Activated B cell treated with CpG ODN at 0.5 μM for 24 hours (primary cell): ENCODE data around the gene LRRC58. TPM values are rescaled to one million over a fixed set of nuclear protein-coding genes. Genes with fewer than 3 reads are reported as not detected.
"Not testable (repeated sequence)": the region's sequence is repeated elsewhere in the genome, so short reads cannot be mapped to it uniquely, and the experiment has no call there.

Experiments used
- ATAC-seq: fragments of 200-7000 bp; cut with Tn5 transposase; one replicate; pipeline ENCODE4 v1.10.0; 2021; ENCODE audit warnings: low read depth, mild to moderate bottlenecking, moderate library complexity
- CTCF ChIA-PET: fragments of 350-600 bp; sonication (Branson Sonifier 250); formaldehyde crosslinking; loops from one replicate; lab custom pipeline; 2021; ENCODE audit warnings: antibody characterized with exemption; lab: Charles Lee
- POLR2A ChIA-PET: fragments of 350-600 bp; sonication (Branson Sonifier 250); formaldehyde crosslinking; loops from one replicate; lab custom pipeline; 2021; ENCODE audit warnings: antibody characterized with exemption; lab: Charles Lee
- DNase-seq: peaks from one replicate; pipeline ENCODE4 v3.0.0; 2022
- H3K27ac Mint-ChIP-seq: one replicate; pipeline ENCODE4 v1.8.0; 2020; ENCODE audit warnings: mixed read lengths
- H3K27me3 Mint-ChIP-seq: one replicate; pipeline ENCODE4 v1.8.0; 2021; ENCODE audit warnings: mixed read lengths
- H3K36me3 Mint-ChIP-seq: one replicate; pipeline ENCODE4 v1.8.0; 2021; ENCODE audit warnings: low read depth, mixed read lengths
- H3K4me1 Mint-ChIP-seq: one replicate; pipeline ENCODE4 v1.8.0; 2021; ENCODE audit warnings: mixed read lengths
- H3K4me3 Mint-ChIP-seq: one replicate; pipeline ENCODE4 v1.8.0; 2020; ENCODE audit warnings: mild to moderate bottlenecking, mixed read lengths
- H3K9me3 Mint-ChIP-seq: one replicate; pipeline ENCODE4 v1.8.0; 2020; ENCODE audit warnings: mixed read lengths
- CTCF ChIP-seq: fragments of 200-600 bp; IDR thresholded peaks from one replicate; pipeline ENCODE4 v1.8.0; 2022; ENCODE audit warnings: antibody characterized with exemption, mild to moderate bottlenecking
- intact Hi-C: fragments of 100-400 bp; cut with micrococcal nuclease; formaldehyde crosslinking; loops from one replicate; pipeline ENCODE4 v1.15.1; 2024
- total RNA-seq: library from RNA; stranded (reverse); gene quantifications from 2 replicates; pipeline ENCODE4 v1.2.3, GENCODE V29; 2022

LRRC58 gene
- total RNA-seq, 1 donor from 2014 or later = 18.3 TPM

GRCh38 chr3:120382941-120383447 lies 33.8 kb upstream of the LRRC58 start:
- Mint-ChIP-seq H3K9me3 (peaks cover 5% of the 10 kb centered on the region), H3K36me3 (peaks cover 15% of the 10 kb centered on the region), H3K4me1 (no peaks in the 10 kb centered on the region), H3K27me3 (peaks cover 2% of the 10 kb centered on the region), H3K4me3 (no peak overlapping the region), H3K27ac (no peak overlapping the region)
- TF ChIP-seq CTCF = no peak
- ChIA-PET POLR2A (no interaction called here), CTCF (no interaction called here)
- ATAC-seq (no peak), DNase-seq (no peak)
- intact Hi-C loops = no loop called here

GRCh38 chr3:120381503-120381902 lies 32.3 kb upstream of the LRRC58 start:
- DNase-seq (no peak), ATAC-seq (no peak)
- no peak for TF ChIP-seq CTCF
- H3K4me1 Mint-ChIP-seq = no peaks in the 10 kb centered on the region
- peaks cover 5% of the 10 kb centered on the region for H3K9me3 Mint-ChIP-seq
- H3K36me3 Mint-ChIP-seq = peaks cover 11% of the 10 kb centered on the region
- intact Hi-C loops = no loop called here
- H3K27me3 Mint-ChIP-seq = peaks cover 2% of the 10 kb centered on the region
- no peak overlapping the region for H3K4me3 Mint-ChIP-seq
- ChIA-PET CTCF (no interaction called here), POLR2A (no interaction called here)
- H3K27ac Mint-ChIP-seq = no peak overlapping the region

- H3K36me3 Mint-ChIP-seq, H3K27me3 Mint-ChIP-seq, DNase-seq, H3K9me3 Mint-ChIP-seq, intact Hi-C loops, POLR2A ChIA-PET, H3K4me3 Mint-ChIP-seq, CTCF ChIA-PET, ATAC-seq, H3K4me1 Mint-ChIP-seq, H3K27ac Mint-ChIP-seq: not testable (repeated sequence)
These were observed 28.8 kb upstream of the LRRC58 start for GRCh38 chr3:120377948-120378347.

- intact Hi-C loops = no loop called here
- no peak for ATAC-seq
- Mint-ChIP-seq H3K4me1 (peaks cover 2% of the 10 kb centered on the region), H3K27ac (no peak overlapping the region), H3K27me3 (no peaks in the 10 kb centered on the region), H3K9me3 (peaks cover 2% of the 10 kb centered on the region), H3K4me3 (no peak overlapping the region), H3K36me3 (peaks cover 7% of the 10 kb centered on the region)
- ChIA-PET POLR2A (no interaction called here), CTCF (no interaction called here)
- no peak for TF ChIP-seq CTCF
- no peak for DNase-seq
These were observed 21.3 kb upstream of the LRRC58 start for GRCh38 chr3:120370463-120370862.

- Mint-ChIP-seq H3K4me1 (peaks cover 2% of the 10 kb centered on the region), H3K27me3 (no peaks in the 10 kb centered on the region), H3K9me3 (peaks cover 2% of the 10 kb centered on the region), H3K27ac (no peak overlapping the region), H3K36me3 (peaks cover 7% of the 10 kb centered on the region), H3K4me3 (no peak overlapping the region)
- ATAC-seq (no peak), DNase-seq (no peak)
- ChIA-PET POLR2A (no interaction called here), CTCF (no interaction called here)
- TF ChIP-seq CTCF = no peak
- intact Hi-C loops = no loop called here
These were observed 19.9 kb upstream of the LRRC58 start for GRCh38 chr3:120369037-120369467.

- no peak for TF ChIP-seq CTCF
- no peak for ATAC-seq
- Mint-ChIP-seq H3K27me3 (no peaks in the 10 kb centered on the region), H3K36me3 (peaks cover 7% of the 10 kb centered on the region), H3K4me1 (peaks cover 2% of the 10 kb centered on the region), H3K27ac (no peak overlapping the region), H3K9me3 (peaks cover 2% of the 10 kb centered on the region), H3K4me3 (no peak overlapping the region)
- intact Hi-C loops = no loop called here
- POLR2A ChIA-PET = no interaction called here
- CTCF ChIA-PET = no interaction called here
- DNase-seq = no peak
These were observed 19.0 kb upstream of the LRRC58 start for GRCh38 chr3:120368172-120368571.
